ENCODE measurements around the gene ZFHX3.

DNA sequence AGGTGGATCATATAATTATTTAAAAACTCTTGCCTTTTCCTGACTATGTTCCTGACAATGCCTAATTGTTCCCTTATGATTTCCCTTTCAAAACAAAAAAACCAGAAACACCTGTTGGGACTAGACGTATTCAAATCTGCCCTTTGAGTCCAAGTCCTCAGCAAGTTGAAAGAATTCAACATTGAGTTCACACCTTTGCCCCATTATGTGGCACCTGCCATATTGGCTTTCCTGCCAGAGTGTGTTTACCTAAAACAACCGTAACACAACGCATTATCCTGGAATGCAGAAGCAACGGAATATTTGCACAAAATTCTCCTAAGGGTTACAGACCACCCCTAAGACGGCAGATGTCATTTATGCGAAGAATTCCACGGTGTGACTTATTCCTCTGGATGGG is 105.9 kb downstream of the ZFHX3 start:
- no peak for TF ChIP-seq POLR2A (IDR thresholded peaks at IDR 0.05)
- TF ChIP-seq, protein P1, sequence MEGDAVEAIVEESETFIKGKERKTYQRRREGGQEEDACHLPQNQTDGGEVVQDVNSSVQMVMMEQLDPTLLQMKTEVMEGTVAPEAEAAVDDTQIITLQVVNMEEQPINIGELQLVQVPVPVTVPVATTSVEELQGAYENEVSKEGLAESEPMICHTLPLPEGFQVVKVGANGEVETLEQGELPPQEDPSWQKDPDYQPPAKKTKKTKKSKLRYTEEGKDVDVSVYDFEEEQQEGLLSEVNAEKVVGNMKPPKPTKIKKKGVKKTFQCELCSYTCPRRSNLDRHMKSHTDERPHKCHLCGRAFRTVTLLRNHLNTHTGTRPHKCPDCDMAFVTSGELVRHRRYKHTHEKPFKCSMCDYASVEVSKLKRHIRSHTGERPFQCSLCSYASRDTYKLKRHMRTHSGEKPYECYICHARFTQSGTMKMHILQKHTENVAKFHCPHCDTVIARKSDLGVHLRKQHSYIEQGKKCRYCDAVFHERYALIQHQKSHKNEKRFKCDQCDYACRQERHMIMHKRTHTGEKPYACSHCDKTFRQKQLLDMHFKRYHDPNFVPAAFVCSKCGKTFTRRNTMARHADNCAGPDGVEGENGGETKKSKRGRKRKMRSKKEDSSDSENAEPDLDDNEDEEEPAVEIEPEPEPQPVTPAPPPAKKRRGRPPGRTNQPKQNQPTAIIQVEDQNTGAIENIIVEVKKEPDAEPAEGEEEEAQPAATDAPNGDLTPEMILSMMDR (IDR thresholded peaks at IDR 0.05) = no peak

Data from right lobe of liver (tissue), 4 donors.